Amniotic epithelial cell (primary cell): ENCODE results near the gene CNMD.
"Not testable (repeated sequence)": the region's sequence is repeated elsewhere in the genome, so short reads cannot be mapped to it uniquely, and the experiment has no call there.

ENCODE experiments used
- DNase-seq: peaks from one replicate; pipeline ENCODE4 v3.0.0-alpha.2; 2010; ENCODE audit warnings: low read depth

Gene CNMD

GRCh38 chr13:52686376-52686775 is 53.2 kb downstream of the CNMD start:
- no peak for DNase-seq

DNA sequence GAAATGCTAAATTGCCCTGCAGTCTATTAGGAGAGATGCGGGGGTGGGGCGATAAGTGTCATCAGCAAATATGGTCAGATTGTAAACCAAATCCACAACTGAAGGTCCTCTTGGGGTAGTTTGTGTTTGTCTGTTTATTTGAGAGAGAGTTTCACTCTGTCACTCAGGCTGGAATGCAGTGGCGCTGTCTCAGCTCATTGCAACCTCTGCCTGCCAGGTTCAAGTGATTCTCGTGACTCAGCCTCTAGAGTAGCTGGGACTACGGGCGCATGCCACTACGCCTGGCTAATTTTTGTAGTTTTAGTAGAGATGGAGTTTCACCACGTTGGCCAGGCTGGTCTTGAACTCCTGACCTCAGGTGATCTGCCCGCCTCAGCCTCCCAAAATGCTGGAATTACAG is 53.8 kb downstream of the CNMD start:
- DNase-seq, result not testable (repeated sequence)

- DNase-seq, result no peak
These were observed 61.8 kb downstream of the CNMD start for GRCh38 chr13:52677823-52678222.

- DNase-seq, result no peak
These were observed 66.2 kb downstream of the CNMD start for GRCh38 chr13:52673465-52673864.

DNA sequence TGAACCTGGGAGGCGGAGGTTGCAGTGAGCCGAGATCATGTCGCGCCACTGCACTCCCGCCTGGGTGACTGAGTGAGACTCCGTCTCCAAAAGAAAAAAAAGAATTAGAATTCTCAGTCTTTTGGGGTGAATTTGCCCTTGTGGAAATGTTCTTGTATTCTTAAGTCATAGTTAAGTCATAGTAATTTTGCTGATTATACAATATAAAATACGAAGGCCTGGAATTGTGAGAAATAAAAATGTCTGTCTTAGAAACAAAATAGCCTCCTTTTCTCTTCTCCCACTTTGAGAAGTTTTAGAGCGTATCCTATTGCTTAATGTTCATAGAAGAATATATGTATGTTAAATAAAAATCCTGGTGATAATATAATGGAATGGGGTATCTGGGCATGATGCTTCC is 68.9 kb downstream of the CNMD start:
- no peak for DNase-seq

GRCh38 chr13:52669677-52670076 is 69.9 kb downstream of the CNMD start:
- no peak for DNase-seq

DNA sequence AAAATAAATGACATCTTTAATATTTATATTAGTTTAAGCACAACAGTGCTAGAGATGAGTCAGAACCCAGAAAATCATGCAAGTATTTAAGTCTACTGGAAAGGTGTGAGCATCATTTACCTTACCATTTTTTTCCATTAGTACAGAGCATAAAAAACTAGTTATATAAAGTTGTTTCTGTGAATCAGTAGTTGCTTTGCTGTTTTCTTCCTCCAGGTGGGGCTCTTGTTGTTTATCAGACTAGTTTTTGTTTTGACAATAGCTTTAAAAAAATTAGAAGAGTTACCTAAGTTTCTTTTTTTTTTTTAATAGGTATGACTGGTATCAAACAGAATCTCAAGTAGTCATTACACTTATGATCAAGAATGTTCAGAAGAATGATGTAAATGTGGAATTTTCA is 74.3 kb downstream of the CNMD start:
- DNase-seq, result peak; percentile 46

DNA sequence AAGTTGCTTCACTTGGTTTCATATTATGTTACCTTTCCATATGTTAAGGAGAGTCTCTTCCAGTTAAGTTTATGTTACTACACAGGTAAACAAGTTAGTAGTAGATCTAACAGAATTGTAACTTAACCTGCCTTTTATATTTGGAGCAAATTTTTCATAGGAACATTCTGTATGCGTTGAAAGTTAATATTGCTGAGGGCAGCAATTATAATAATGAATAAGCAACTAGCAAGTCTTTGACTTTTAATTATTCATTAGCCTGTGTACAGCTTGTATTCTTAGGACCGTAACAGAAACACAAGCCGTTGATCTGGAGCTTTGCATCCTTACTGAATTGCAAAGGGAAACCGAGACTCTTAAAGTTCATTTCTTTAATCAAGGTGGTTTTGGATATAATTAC is 75.3 kb downstream of the CNMD start:
- no peak for DNase-seq

GRCh38 chr13:52659340-52659739 is 80.3 kb downstream of the CNMD start:
- DNase-seq, result no peak
